Left colon (tissue), 2 donors: ENCODE data around the gene IWS1. TPM values are rescaled to one million over a fixed set of nuclear protein-coding genes. Genes with fewer than 3 reads are reported as not detected.
A peak's percentile ranks its signal among the peaks of the same experiment; 100 is the strongest.
"Not testable (repeated sequence)": the region's sequence is repeated elsewhere in the genome, so short reads cannot be mapped to it uniquely, and the experiment has no call there.

Experiments
- ATAC-seq: fragments of 200-7000 bp; cut with Tn5 transposase; one replicate; pipeline ENCODE4 v1.9.1; 2020; ENCODE audit warnings: mild to moderate bottlenecking, moderate library complexity
- DNase-seq, 2 donors: peaks; one replicate each; pipeline ENCODE4 v3.0.0-alpha.2; 2020
- intact Hi-C, 2 donors: fragments of 100-400 bp; cut with DNase I in 1 of 2; cut with micrococcal nuclease in 1 of 2; formaldehyde crosslinking; loops; one replicate each; pipeline versions ENCODE4 v1.11.2 to v1.14.0; 2022; cut with DNase I, micrococcal nuclease
- total RNA-seq, 2 donors: library from RNA; stranded (reverse); fragmentation: NEBNext Ultra II Directional; extraction: Animal tissue kit (Norgen Biotek cat#: 25700); gene quantifications; one replicate each; pipeline ENCODE4 v1.2.1, GENCODE V29; 2021
- donor health status: DM: no; HTN: no; CAD: no.
- donor health status: DM: yes; HTN: yes; CAD: no.

The IWS1 gene
- total RNA-seq, 2 donors from 2014 or later = 32.9 to 39.5 TPM

DNA sequence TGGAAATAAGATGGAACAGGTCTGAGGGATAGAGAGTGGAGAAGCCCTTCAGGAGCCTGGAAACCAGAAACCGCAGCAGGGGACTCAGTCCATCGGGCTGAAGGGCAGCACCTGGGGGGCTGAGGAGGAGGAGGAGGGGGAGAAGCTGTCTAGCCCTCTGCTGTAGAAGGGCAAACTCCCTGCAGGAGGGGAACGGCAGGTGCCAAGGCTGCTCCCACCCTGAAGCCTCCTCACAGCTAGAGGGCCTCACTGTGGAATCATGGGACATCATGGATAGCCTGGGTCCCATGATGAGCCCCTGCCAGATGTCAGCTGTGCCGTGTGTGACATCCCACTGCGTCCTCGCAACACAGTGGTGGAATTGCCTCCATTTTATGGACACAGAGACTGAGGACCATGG lies 9.6 kb upstream of the IWS1 start:
- ATAC-seq (peak; percentile 58), DNase-seq (peak in 1 of 2 donors; percentile 49)
- intact Hi-C loops = no loop called here

DNA sequence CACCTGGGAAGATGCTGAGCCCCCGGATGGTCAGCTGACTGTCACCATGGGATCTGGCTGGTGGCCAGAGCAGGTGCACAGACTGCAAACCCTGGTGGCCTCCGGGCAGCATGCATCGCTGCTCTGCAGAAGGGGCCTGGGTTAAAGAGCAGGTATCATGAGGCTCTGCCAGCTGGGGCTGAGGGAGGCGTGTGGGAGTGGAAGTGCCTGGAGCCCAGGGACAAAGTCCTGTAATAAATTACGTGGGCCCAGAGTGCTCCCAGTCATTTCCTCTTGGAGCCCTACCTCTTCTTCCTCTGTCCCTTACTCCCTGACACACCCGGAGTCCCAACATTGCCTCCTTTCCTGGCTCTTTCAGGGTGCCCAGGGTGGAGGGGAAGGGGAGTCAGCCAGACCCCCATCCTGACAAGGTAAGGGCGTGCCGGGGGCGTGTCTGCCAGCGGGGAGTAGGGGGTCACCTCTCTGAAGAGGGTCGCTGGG lies 9.2 kb upstream of the IWS1 start, which contains the start of gene MYO7B:
MYO7B (plus strand) TSS at position 262 of the 480 bp plus-strand sequence. CDS start 24,040 bp downstream, outside the sequence.
- DNase-seq = peak; percentile 87 to 96

DNA sequence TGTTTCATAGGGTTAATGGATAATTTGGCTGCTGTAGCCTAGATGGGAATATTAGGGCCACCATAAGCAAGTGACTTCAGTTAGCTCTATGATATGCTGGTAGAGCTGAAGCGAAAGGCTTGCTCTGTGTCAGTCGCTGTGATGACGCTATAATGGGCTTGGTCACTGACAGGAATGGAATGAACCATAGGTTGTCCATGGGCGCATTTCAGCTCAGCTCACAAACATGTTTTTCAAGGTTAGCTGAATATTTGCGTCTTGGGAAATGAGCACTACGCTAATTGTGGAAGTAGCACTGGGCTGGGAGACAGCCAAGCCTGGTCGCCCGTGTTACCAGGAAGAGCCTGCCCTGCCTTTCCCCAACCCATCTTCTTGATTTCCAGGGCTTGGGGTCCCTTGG lies 6.0 kb upstream of the IWS1 start:
- intact Hi-C loops = no loop called here
- DNase-seq (no peak), ATAC-seq (no peak)

More for the DNA sequence above, 9.2 kb upstream of the IWS1 start, which contains the start of gene MYO7B:
- intact Hi-C loops = no loop called here
- ATAC-seq = peak; percentile 84

DNA sequence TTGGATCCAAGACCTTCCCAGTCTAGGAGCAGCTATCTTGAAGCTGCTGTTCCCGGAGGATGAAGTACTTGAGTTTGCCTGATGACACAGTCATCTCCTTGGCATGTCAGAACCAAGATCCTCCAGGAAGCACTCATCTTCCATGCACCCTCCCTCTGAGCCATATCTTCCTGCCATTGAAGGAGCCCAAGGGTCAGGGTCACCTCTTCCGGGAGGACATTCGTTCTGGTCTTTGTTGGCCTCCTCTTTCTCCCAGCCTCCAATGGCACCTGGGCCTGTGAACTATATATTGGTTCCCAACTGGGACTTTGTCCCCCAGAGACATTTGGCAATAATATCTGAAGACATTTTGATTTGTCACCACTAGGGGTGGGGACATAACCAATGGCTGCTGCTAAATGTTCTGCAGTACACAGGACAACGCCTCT lies 4.9 kb upstream of the IWS1 start:
- peak; percentile 10 for ATAC-seq
- DNase-seq = no peak
- intact Hi-C loops = no loop called here

DNA sequence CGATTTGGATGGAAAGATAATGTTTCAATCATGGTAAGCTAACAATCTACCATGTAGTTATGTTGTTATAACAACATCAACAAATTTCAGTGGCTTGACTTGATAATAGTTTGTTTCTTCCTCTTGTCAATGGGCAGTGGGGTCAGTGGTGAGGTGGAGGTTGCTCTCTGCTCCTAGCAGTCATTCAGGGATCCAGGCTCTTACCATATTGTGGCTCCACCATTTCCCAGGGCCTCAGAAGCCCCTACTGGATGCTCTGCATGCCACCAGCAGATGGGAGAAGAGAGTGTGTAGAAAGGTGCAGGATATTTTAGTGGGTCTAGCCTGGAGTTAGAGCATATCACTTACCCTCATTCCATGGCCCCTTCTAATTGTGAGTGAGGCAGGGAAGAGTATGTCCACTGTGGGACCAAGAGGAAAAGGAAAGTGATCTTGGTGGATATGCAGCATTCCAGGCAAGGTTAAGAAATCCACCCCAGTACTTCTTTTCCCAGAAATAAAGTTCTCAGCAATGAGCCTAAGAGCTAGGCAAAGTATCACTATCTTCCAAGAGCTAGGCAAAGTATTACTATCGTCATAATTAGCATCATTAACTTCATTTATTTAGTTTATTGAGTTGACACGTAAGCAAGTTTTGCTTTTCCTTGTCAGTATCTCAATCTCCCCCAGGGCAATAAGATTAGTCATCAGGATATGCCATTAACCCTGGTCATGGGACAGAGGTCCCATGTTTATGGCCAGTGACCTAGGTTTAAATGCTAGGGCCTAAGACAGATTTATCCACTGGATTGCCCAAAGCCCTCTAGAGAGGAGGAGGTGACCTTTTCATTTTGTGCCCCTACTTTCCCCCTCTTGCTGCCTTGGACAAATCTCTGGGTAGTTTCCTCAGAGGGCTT lies 4.2 kb upstream of the IWS1 start:
- intact Hi-C loops = no loop called here
- ATAC-seq (no peak), DNase-seq (no peak)

DNA sequence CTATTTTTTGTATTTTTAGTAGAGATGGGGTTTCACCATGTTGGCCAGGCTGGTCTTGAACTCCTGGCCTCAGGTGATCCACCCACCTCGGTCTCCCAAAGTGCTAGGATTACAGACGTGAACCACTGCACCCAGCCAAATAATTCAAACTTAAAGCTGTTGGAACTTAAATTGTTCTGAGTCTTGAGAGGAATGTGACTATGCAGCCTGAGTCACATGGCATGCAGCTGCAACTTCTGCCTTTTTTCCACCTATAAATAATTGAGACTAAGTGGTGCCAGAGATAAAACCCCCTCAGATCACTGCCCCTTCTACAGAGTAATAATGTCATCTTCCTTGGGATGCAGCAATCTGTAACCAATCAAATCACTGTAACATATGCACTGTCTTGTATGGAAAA lies 3.1 kb upstream of the IWS1 start:
- ATAC-seq, intact Hi-C loops, DNase-seq: not testable (repeated sequence)

DNA sequence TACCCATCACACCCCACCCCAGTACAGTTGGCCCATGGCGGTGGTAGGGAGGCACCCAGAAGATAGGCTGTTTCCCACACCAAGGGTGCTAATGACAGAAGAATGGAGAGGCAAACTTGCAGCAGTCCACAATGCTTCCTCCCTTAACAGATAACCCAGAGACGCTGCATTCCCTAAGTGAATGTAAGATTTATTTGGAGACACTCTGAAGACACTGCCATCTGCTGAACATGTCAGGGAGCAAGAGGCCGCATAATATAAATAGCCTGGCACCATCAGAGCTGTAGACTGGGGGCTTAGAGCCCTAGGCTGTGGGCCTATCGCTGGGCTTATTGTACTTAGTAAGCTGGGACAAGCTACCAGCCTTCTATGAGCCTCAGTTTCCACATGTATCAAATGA lies 2.2 kb upstream of the IWS1 start:
- ATAC-seq (no peak), DNase-seq (no peak)
- intact Hi-C loops = no loop called here

DNA sequence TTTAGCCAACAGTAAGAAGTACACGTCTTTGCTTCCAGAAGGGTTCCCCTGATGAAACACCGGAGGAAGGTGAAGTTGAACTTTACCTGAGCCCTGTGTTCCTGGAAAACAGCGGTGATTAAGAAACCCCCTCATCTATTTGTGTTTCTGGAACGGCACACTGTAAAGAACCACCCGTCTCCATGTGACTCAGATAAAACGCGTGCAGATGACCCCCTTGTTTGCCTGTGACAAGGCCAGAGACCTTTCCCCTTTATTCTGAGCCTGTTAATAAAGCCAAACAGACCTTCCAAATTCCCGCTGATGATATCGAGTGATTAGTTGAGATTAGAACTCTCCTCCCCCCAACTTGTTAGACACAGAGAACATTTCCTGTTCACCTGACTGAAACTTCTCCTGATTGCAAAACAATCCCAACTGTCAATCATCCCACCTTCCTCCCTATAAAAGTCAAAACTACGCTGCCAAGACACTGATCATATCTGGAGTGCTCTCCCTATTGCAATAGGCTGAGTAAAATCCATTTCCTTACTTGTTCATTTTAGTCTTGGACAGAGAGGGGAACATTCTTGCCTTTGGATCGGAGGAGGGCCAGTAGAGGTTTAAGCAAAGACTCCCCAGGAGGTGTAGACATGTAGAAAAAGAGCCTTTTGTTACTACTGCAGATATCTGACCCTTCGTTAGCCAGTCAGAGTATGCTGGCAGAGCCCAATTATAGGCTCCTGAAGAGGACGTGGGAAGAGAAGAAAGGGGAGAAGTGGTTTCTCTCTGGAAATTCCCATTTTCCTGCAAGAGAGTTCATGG lies 914 bp upstream of the IWS1 start:
- ATAC-seq (peak; percentile 55), DNase-seq (no peak)
- intact Hi-C loops = no loop called here

DNA sequence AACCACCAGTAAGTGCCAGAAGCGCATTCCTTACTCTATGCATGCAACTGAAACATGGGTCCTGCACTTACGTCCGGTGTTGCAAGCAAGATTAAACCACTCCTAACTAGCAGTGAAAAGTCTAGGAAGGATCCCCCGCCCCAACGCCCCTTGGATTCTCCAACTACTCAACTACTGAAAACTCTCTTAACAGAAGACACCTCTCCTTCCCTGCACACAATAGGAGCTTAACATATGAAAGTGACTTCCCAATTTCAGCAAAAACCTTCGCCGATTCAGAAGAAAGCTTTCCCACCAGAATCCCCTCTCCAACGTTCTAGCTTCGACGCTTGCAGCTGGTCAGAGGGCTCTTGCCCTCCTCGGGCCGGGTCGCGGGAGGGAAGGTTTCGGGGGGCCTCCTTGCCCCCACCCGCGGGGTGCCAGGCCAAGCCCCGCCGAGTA lies 578 bp downstream of the IWS1 start:
- ATAC-seq (peak; percentile 15), DNase-seq (peak in 1 of 2 donors; percentile 41)
- intact Hi-C loops = no loop called here

DNA sequence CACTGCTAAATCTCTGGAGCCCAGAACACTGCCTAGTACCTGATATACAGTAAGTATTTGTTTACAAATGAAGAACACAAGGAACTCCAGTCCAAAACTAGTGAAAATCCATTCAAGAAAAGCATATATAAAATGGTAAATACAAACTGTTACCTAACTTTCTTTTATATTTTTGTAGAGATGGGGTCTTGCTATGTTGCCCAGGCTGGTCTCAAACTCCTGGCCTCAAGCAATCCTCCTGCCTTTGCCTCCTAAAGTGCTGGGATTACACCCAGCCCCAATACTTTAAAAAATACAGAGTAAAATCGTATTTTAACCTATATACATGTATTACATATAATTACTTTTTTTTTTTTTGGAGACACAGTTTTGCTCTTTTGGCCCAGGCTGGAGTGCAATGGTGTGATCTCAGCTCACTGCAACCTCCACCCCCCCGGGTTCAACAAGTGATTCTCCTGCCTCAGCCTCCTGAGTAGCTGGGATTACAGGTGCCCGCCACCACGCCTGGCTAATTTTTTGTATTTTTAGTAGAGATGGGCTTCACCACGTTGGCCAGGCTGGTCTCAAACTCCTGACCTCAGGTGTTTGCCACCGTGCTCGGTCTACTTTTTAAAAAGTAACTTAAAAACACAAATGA lies 2.0 kb downstream of the IWS1 start:
- DNase-seq, ATAC-seq, intact Hi-C loops: not testable (repeated sequence)

DNA sequence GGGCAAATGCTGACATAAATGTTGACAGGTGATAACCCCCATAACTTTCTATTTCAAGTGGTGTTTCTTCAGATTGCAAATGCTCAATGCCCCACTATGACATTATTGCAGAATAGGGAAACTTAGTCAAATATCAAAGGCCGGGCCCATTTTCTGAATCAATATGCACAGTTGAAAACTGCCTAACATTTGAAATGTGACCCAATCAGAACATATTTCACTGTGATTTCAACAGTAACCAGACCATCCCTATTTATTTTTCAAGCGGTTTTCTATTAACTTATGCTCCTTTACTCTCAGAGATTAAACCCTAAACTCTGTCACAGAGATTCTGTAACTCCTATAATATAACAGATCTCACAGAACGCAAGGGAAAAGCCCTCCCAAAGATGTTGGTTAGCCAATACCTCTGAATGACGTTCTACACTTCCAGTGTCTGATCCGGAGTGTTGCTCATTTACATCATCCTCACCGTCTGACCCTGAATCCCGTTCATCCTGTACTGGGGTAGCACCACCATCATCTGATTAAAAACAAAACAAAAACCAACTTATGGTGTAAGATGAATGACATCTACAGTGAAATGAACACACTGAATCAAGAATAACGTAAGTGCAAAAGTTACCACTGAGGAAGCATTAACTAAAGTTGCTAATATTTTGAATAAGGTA lies 2.9 kb downstream of the IWS1 start:
- intact Hi-C loops = no loop called here
- DNase-seq (no peak), ATAC-seq (no peak)

DNA sequence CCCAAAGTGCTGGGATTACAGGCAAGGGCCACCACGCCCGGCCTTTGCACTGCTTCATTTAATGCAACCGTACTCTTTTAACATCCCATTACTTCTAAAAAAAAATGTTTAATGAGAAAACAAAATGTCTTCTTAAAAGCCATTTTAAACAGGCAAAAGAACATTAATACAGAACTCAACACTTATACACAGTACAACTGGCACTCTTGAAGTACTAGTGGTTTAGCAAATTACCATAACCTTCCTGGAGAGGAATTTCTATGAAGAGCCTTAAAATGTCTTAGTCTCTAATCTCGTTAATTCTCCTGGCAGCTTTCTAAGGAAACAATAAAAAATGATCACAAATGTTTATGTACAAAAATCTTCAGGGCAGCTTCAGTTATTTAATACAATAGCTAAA lies 5.9 kb downstream of the IWS1 start:
- intact Hi-C loops = no loop called here
- DNase-seq (no peak), ATAC-seq (no peak)

DNA sequence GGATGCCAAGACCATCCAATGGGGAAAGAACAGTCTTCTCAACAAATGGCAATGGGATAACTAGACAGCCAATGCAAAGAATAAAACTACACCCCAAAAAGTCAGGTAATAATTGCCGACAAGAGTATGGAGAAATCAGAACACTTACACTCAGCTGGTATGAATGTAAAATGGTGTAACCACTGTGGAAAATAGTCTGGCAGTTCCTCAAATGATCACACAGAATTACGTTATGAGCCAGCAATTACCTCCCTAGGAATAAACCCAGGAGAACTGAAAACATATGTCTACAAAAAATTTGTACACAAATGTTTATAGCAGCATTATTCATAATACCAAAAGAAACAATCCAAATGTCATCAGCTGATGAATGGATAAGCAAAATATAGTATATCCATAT lies 8.8 kb downstream of the IWS1 start:
- intact Hi-C loops = no loop called here

DNA sequence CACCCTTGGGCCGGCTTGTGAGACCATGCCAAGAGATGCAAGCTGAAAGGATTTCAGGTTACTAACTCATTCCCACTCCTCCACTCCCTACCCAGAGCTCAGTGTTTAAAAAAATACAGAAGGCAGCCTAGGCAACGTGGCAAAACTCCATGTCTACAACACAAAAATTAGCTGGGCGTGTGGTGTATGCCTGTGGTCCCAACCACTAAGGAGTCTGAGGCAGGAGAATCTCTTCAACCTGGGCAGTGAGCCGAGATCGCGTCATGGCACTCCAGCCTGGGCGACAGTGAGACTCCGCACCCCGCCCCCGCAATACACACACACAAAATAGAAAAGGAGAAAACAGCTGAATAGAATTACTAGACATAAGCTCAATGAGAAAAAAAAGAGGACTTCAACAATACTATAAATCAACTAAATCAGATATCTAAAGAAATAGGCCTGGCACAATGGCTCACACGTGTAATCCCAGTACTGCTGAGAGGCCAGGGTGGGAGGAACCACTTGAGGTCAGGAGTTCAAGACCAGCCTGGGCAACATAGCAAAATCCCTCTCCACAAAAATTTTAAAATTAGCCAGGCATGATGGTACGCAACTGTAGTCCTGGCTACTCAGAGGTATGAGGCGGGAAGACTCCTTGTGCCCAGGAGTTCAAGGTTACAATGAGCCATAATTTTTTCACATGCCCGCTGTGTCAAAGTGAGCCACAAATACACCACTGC lies 10.1 kb downstream of the IWS1 start:
- intact Hi-C loops = no loop called here
- ATAC-seq (peak; percentile 17), DNase-seq (peak; percentile 56 to 65)

More for the DNA sequence above, 8.8 kb downstream of the IWS1 start:
- ATAC-seq = no peak
- no peak for DNase-seq

DNA sequence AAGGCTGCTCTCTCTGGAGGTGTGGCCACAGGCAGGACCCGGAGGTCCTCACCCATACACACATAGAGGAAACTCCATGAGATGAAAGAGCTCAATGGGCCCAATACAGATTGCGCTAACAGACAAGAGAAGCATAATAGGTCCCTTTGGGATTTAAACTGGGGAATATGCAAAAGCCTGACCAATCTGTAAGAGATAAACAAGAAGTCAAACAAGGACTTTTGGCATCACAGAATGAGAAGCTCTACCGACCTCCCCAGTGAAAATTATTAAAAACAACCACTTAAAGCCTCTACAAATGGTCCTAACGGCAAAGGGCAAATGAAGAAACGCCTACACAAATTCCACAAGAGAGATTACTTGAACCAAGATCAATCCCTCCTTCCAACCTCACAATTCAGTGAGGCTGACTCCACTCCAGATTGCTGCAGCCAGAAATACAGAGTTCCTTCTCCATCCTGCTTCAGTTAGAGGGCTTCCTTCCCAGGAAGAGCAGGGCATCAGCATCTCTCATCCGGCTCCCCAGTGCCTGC lies 10.8 kb downstream of the IWS1 start:
- DNase-seq (no peak), ATAC-seq (no peak)
- intact Hi-C loops = no loop called here

DNA sequence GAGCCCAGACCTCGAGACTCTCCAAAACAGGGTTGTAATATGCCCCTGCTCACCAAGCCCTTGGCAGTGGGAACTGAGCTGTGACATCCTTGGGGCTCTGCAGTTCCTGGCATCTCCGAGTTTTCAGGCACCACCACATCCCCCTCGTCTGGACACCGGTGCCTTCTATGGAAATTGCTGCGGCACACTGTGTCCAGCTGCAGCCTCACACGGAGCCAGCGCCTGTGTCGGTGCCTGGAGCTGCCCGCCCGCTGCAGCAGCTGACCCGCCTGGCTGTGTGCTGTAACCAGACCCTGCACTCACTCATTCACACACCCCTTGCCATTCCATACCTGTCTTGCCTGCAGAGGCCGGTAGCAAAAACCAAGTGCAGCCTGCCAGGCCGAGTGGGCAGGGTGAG lies 11.8 kb downstream of the IWS1 start:
- DNase-seq (no peak), ATAC-seq (no peak)
- intact Hi-C loops = no loop called here

DNA sequence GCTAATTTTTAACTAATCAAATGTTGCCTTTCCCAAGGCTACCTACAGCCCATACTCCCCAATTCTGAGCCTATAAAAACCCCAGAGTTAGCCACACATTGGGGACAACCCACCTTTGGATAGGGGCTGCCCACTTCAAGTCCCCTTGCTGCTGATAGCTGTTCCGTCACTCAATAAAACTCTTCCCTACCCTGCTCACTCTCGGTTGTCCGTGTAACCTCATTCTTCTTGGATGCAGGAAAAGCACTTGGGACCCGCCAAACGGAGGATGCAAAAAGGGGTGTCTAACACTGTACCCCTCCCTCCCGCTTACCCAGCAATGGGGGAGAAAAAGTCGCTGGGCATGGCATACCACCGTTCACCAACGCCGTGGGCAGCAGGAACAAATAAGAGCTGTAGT lies 12.2 kb downstream of the IWS1 start:
- DNase-seq (no peak), ATAC-seq (no peak)
- intact Hi-C loops = no loop called here

DNA sequence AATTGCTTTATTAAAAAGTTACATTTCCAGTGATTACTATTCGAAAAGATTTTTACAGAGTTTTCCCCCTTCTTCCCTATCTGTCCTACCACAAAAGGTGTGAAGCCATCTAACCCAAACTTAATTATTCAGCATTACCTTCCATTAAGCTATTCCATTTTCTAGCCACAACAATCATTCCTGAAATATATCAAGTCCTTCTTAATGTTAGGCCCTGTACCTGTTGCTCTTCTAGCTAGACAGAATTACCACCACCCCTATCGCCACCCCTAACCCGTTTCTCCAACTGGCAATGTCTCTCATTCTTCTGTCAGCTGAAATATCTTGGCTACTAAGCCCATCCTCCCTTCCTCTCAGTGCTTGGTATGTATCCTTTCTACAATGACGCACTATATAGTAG lies 13.9 kb downstream of the IWS1 start:
- no peak for DNase-seq

More for the DNA sequence above, 13.9 kb downstream of the IWS1 start:
- ATAC-seq = no peak
- intact Hi-C loops = no loop called here
